Left cardiac atrium (tissue), 4 donors: ENCODE measurements around the gene GNG7. TPM values are rescaled to one million over a fixed set of nuclear protein-coding genes. Genes with fewer than 3 reads are reported as not detected.
A peak's percentile ranks its signal among the peaks of the same experiment; 100 is the strongest.
"Not testable (repeated sequence)": the region's sequence is repeated elsewhere in the genome, so short reads cannot be mapped to it uniquely, and the experiment has no call there.

Experiments used
- ATAC-seq, 2 donors: fragments of 200-7000 bp; cut with Tn5 transposase; one replicate each; pipeline ENCODE4 v1.9.1; 2020; ENCODE audit warnings: mild to moderate bottlenecking in 2 of 2, moderate library complexity in 2 of 2
- DNase-seq: peaks from one replicate; pipeline ENCODE4 v3.0.0-alpha.2; 2020
- intact Hi-C, 2 donors: fragments of 100-400 bp; cut with DNase I; formaldehyde crosslinking; loops; one replicate each; pipeline versions ENCODE4 v1.14.1 to v1.15.1; 2022 to 2023
- total RNA-seq, 2 donors: library from RNA; stranded (reverse); fragmentation: NEBNext Ultra II Directional; extraction: Animal tissue kit (Norgen Biotek cat#: 25700); gene quantifications; one replicate each; pipeline ENCODE4 v1.2.1, GENCODE V29; 2021
- donor health status: DM: no; HTN: yes; CAD: no.
- donor health status: DM: no; HTN: yes; CAD: no; lungs with severe emphysema.
- donor health status: DM: yes; HTN: yes; CAD: no.
- donor health status: Dilated cardiomyopathy.

The GNG7 gene
- total RNA-seq, 2 donors from 2014 or later: 19.8 to 45.9 TPM

GRCh38 chr19:2495130-2495641 lies 207.3 kb downstream of the GNG7 start:
- ATAC-seq: peak; percentile 84 to 88
- intact Hi-C loops: loop anchor here (5.0 kb wide), 2 partner anchors 42 to 47 kb away; no protein-coding TSS in a partner anchor
- DNase-seq: peak; percentile 88

- intact Hi-C loops: loop anchor here (5.0 kb wide), 2 partner anchors 43 to 48 kb away; no protein-coding TSS in a partner anchor
- ATAC-seq: peak; percentile 84 to 86
- peak; percentile 91 for DNase-seq
These were observed 207.9 kb downstream of the GNG7 start for GRCh38 chr19:2494447-2495129.

- intact Hi-C loops: no loop called here
- ATAC-seq (peak in 1 of 2 donors; percentile 3), DNase-seq (no peak)
These were observed 208.4 kb downstream of the GNG7 start for GRCh38 chr19:2494084-2494446.

GRCh38 chr19:2493448-2493847 lies 209.0 kb downstream of the GNG7 start:
- ATAC-seq, DNase-seq, intact Hi-C loops: not testable (repeated sequence)

GRCh38 chr19:2492870-2493269 lies 209.6 kb downstream of the GNG7 start:
- intact Hi-C loops: no loop called here
- DNase-seq (no peak), ATAC-seq (no peak)

- intact Hi-C loops: no loop called here
- no peak for DNase-seq
- ATAC-seq: no peak
These were observed 211.2 kb downstream of the GNG7 start for GRCh38 chr19:2491130-2491801.

GRCh38 chr19:2490659-2491058 lies 211.8 kb downstream of the GNG7 start:
- intact Hi-C loops: no loop called here
- no peak for ATAC-seq

GRCh38 chr19:2488942-2489731 lies 213.4 kb downstream of the GNG7 start:
- peak; percentile 66 for DNase-seq
- intact Hi-C loops: no loop called here
- peak; percentile 80 to 87 for ATAC-seq

More at GRCh38 chr19:2490659-2491058, 211.8 kb downstream of the GNG7 start:
- no peak for DNase-seq

GRCh38 chr19:2488405-2488941 lies 214.0 kb downstream of the GNG7 start:
- ATAC-seq: peak; percentile 1 to 22
- intact Hi-C loops: no loop called here
- no peak for DNase-seq

GRCh38 chr19:2487842-2488241 lies 214.7 kb downstream of the GNG7 start:
- intact Hi-C loops: no loop called here
- ATAC-seq (peak in 1 of 2 donors; percentile 8), DNase-seq (peak; percentile 37)

GRCh38 chr19:2487090-2487489 lies 215.4 kb downstream of the GNG7 start:
- DNase-seq: no peak
- intact Hi-C loops: no loop called here
- ATAC-seq: no peak

- intact Hi-C loops: no loop called here
- DNase-seq (no peak), ATAC-seq (no peak)
These were observed 217.1 kb downstream of the GNG7 start for GRCh38 chr19:2485428-2485827.

- no peak for ATAC-seq
- DNase-seq: no peak
- intact Hi-C loops: no loop called here
These were observed 218.1 kb downstream of the GNG7 start for GRCh38 chr19:2484178-2484937.

GRCh38 chr19:2483484-2484151 lies 218.9 kb downstream of the GNG7 start:
- intact Hi-C loops: no loop called here
- no peak for DNase-seq
- no peak for ATAC-seq

- intact Hi-C loops: no loop called here
- ATAC-seq (no peak), DNase-seq (no peak)
These were observed 219.4 kb downstream of the GNG7 start for GRCh38 chr19:2483084-2483483.

- DNase-seq: no peak
- intact Hi-C loops: no loop called here
- ATAC-seq: no peak
These were observed 220.0 kb downstream of the GNG7 start for GRCh38 chr19:2482354-2483038.

- ATAC-seq (no peak), DNase-seq (no peak)
These were observed 221.0 kb downstream of the GNG7 start for GRCh38 chr19:2481466-2481865.

More at GRCh38 chr19:2481466-2481865, 221.0 kb downstream of the GNG7 start:
- intact Hi-C loops: no loop called here
